ENCODE data around the gene BNIP2. TPM values are rescaled to one million over a fixed set of nuclear protein-coding genes. Genes with fewer than 3 reads are reported as not detected.

The BNIP2 gene
- total RNA-seq, 4 donors from 2014 or later, result 84.9 to 161 (median 129) TPM

DNA sequence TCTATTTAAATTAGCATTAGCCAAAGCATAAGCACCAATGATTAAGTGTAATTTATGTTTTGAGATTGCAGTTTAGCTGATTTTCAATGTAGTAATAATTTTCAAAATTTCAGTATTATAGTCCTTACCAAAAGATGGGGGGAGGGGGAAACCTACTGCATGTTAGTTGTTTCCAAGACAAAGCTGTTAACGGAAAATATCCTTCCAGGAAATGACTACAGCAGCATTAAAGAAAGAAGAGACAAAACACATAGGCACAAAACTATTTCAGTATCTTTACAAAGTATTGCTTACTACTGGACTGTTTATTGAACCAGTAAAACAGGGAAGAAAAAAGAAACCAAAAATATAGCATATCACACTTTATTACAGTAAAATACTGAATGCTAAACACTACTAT, 10.5 kb downstream of the BNIP2 start:
- TF ChIP-seq POLR2A (IDR thresholded peaks at IDR 0.05), result no peak
- TF ChIP-seq, protein P1, sequence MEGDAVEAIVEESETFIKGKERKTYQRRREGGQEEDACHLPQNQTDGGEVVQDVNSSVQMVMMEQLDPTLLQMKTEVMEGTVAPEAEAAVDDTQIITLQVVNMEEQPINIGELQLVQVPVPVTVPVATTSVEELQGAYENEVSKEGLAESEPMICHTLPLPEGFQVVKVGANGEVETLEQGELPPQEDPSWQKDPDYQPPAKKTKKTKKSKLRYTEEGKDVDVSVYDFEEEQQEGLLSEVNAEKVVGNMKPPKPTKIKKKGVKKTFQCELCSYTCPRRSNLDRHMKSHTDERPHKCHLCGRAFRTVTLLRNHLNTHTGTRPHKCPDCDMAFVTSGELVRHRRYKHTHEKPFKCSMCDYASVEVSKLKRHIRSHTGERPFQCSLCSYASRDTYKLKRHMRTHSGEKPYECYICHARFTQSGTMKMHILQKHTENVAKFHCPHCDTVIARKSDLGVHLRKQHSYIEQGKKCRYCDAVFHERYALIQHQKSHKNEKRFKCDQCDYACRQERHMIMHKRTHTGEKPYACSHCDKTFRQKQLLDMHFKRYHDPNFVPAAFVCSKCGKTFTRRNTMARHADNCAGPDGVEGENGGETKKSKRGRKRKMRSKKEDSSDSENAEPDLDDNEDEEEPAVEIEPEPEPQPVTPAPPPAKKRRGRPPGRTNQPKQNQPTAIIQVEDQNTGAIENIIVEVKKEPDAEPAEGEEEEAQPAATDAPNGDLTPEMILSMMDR (IDR thresholded peaks at IDR 0.05), result no peak
- intact Hi-C loops (cut with DNase I), result no loop called here

DNA sequence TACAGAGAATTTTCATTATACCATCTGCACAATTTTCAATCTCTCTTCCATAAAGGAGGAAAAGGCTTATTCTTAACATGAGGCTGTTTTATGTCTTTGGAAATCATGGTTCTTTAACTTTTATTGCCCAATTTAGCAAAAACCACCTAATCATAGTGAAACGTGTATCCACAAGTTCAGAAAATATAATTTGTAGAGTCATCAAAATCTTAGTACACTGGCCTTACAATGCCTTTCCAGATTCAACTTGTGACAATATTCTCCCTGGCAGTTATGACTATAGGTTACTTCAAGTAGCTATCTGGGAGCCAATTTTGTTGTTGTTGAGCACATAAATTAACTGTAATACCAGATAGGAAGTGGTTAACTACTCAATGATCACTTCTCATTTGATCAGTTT, 10.9 kb downstream of the BNIP2 start:
- 80 to 85% methylated on average over 1 of the region's 1 CpG for WGBS, 2 donors
- TF ChIP-seq, protein P1 (IDR thresholded peaks at IDR 0.05), result no peak
- TF ChIP-seq POLR2A (IDR thresholded peaks at IDR 0.05), result no peak
- no peak for DNase-seq
- Histone ChIP-seq H3K4me1 (no peaks in the 10 kb centered on the region), H3K9me3 (no peaks in the 10 kb centered on the region), H3K27ac (no peak overlapping the region), H3K4me3 (replicated peaks in 1 of 3) (no peak overlapping the region), H3K27me3 (no peaks in the 10 kb centered on the region), H3K36me3 (peaks cover 60 to 70% of the 10 kb centered on the region in 2 donors)
- intact Hi-C loops (cut with DNase I), result no loop called here

More for the DNA sequence above, 10.5 kb downstream of the BNIP2 start:
- Histone ChIP-seq H3K27ac (no peak overlapping the region), H3K27me3 (no peaks in the 10 kb centered on the region), H3K9me3 (no peaks in the 10 kb centered on the region), H3K4me3 (replicated peaks in 1 of 3) (no peak overlapping the region), H3K36me3 (peaks cover 56 to 66% of the 10 kb centered on the region in 2 donors), H3K4me1 (no peaks in the 10 kb centered on the region)
- no peak for DNase-seq
- WGBS, 2 donors, result 65 to 80% methylated on average over 1 of the region's 1 CpG

DNA sequence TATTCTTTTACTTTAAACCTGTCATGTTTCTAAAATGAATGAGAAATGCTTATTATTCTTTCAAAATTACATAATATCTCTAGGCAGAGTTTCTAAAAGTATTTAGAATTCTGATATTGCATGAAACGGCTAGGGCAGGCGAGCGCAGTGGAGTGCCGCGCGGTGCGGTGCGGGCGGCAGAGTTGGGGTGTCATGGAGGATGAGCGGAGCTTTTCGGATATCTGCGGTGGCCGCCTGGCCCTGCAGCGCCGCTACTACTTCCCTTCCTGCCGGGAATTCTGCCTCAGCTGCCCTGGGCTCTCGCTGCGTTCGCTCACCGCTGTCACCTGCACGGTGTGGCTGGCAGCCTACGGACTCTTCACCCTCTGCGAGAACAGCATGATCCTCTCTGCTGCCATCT, 12.6 kb downstream of the BNIP2 start:
- Histone ChIP-seq H3K27me3 (no peaks in the 10 kb centered on the region), H3K4me3 (replicated peaks in 1 of 3) (no peak overlapping the region), H3K9me3 (no peaks in the 10 kb centered on the region), H3K4me1 (no peaks in the 10 kb centered on the region), H3K27ac (no peak overlapping the region), H3K36me3 (peaks cover 66 to 76% of the 10 kb centered on the region in 2 donors)
- intact Hi-C loops (cut with DNase I), result no loop called here
- WGBS, 2 donors, result 96 to 97% methylated on average over 23 of the region's 23 CpGs
- DNase-seq, result no peak
- TF ChIP-seq POLR2A (IDR thresholded peaks at IDR 0.05), result no peak
- TF ChIP-seq, protein P1 (IDR thresholded peaks at IDR 0.05), result no peak

DNA sequence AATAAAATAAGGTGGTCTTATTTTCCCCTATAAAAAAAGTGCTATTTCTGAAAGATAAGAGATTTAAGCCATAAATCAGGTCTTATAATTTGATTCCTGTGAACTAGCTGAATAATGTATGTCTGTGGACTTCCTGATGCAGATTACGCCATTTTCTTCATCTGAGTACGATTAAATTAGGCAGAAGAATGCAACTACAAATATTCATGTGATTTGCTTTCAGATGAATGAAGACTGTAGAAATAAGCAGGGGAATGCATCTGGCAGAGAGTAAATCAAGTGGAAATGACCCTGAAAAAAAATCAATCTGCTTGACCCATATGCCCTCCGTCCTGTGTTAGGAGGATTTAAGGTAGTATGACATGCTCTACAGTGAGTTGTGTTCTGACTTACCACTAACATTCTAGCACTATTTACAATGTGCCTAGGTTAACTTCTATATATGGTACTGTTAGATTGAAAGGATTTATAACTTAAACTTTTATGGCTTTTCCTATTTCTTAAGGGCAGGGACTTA, 14.7 kb downstream of the BNIP2 start:
- no peak for TF ChIP-seq POLR2A (IDR thresholded peaks at IDR 0.05)
- TF ChIP-seq, protein P1 (IDR thresholded peaks at IDR 0.05), result no peak
- no peak for DNase-seq
- 95 to 97% methylated on average over 3 of the region's 3 CpGs for WGBS, 2 donors
- peaks cover 69 to 73% of the 10 kb centered on the region in 2 donors for H3K36me3 ChIP-seq
- intact Hi-C loops (cut with DNase I), result no loop called here
- H3K4me3 ChIP-seq (replicated peaks in 1 of 3), result no peak overlapping the region
- no peaks in the 10 kb centered on the region for H3K4me1 ChIP-seq
- H3K27ac ChIP-seq, result no peak overlapping the region
- no peaks in the 10 kb centered on the region for H3K27me3 ChIP-seq
- H3K9me3 ChIP-seq, result no peaks in the 10 kb centered on the region

DNA sequence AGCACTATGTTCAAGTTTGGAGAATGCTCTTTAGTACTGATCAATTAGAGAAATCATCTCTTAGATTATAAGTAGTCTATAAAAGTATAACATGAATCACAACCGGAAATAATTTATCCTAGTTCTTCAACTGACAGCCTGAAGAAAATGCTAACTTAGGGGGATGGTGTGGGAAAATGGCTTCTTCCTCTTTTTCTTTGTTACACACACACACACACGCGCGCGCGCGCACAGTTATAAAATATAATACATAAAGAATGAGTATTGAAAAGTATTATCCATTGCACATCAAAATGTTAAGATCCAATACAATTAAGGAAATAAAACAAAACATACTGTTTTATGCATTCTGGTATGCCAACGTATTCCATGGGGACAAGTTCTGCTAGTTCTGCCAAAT, 20.6 kb downstream of the BNIP2 start:
- H3K27ac ChIP-seq, result no peak overlapping the region
- H3K4me3 ChIP-seq (replicated peaks in 1 of 3), result no peak overlapping the region
- DNase-seq, result no peak
- TF ChIP-seq, protein P1 (IDR thresholded peaks at IDR 0.05), result no peak
- TF ChIP-seq POLR2A (IDR thresholded peaks at IDR 0.05), result no peak
- no peaks in the 10 kb centered on the region for H3K27me3 ChIP-seq
- no peaks in the 10 kb centered on the region for H3K9me3 ChIP-seq
- intact Hi-C loops (cut with DNase I), result no loop called here
- peaks cover 36 to 37% of the 10 kb centered on the region in 2 donors for H3K36me3 ChIP-seq
- no peaks in the 10 kb centered on the region for H3K4me1 ChIP-seq
- WGBS, 2 donors, result 84 to 93% methylated on average over 8 of the region's 8 CpGs

Data from thyroid gland (tissue), 4 donors.